Measurements from ENCODE around the gene CDKN1C.

Gene CDKN1C

GRCh38 chr11:2891326-2892214 is 6.0 kb upstream of the CDKN1C start:
- H3K4me3 ChIP-seq (ENCODE audit: low read depth, low read length): no peak overlapping the region
- no peaks in the 10 kb centered on the region for H3K4me1 ChIP-seq
- TF ChIP-seq, protein P1, sequence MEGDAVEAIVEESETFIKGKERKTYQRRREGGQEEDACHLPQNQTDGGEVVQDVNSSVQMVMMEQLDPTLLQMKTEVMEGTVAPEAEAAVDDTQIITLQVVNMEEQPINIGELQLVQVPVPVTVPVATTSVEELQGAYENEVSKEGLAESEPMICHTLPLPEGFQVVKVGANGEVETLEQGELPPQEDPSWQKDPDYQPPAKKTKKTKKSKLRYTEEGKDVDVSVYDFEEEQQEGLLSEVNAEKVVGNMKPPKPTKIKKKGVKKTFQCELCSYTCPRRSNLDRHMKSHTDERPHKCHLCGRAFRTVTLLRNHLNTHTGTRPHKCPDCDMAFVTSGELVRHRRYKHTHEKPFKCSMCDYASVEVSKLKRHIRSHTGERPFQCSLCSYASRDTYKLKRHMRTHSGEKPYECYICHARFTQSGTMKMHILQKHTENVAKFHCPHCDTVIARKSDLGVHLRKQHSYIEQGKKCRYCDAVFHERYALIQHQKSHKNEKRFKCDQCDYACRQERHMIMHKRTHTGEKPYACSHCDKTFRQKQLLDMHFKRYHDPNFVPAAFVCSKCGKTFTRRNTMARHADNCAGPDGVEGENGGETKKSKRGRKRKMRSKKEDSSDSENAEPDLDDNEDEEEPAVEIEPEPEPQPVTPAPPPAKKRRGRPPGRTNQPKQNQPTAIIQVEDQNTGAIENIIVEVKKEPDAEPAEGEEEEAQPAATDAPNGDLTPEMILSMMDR (IDR thresholded peaks at IDR 0.05): no peak

GRCh38 chr11:2890466-2891294 is 5.1 kb upstream of the CDKN1C start:
- Histone ChIP-seq H3K4me1 (no peaks in the 10 kb centered on the region), H3K27me3 (ENCODE audit: control insufficient read depth, insufficient read depth, low read length) (no peaks in the 10 kb centered on the region), H3K4me2 (ENCODE audit: low read length) (no peak overlapping the region), H3K9ac (no peak overlapping the region), H3K79me2 (no peaks in the 10 kb centered on the region), H3K4me3 (ENCODE audit: low read depth, low read length) (no peak overlapping the region), H3K27ac (no peak overlapping the region), H2AFZ (peak overlapping the region; percentile 42), H3K36me3 (ENCODE audit: control insufficient read depth, insufficient read depth, low read length) (no peaks in the 10 kb centered on the region), H3K9me3 (ENCODE audit: control insufficient read depth, low read length) (no peaks in the 10 kb centered on the region)
- TF ChIP-seq, protein P1 (IDR thresholded peaks at IDR 0.05): no peak

More at GRCh38 chr11:2891326-2892214, 6.0 kb upstream of the CDKN1C start:
- Histone ChIP-seq H2AFZ (peak overlapping the region; percentile 69), H3K9ac (no peak overlapping the region), H3K27me3 (ENCODE audit: control insufficient read depth, insufficient read depth, low read length) (no peaks in the 10 kb centered on the region), H3K9me3 (ENCODE audit: control insufficient read depth, low read length) (no peaks in the 10 kb centered on the region), H3K79me2 (no peaks in the 10 kb centered on the region), H3K36me3 (ENCODE audit: control insufficient read depth, insufficient read depth, low read length) (no peaks in the 10 kb centered on the region), H3K27ac (no peak overlapping the region), H3K4me2 (ENCODE audit: low read length) (peak overlapping the region; percentile 61)

GRCh38 chr11:2889362-2890273 is 4.0 kb upstream of the CDKN1C start:
- Histone ChIP-seq H3K36me3 (ENCODE audit: control insufficient read depth, insufficient read depth, low read length) (no peaks in the 10 kb centered on the region), H3K4me3 (ENCODE audit: low read depth, low read length) (no peak overlapping the region), H3K4me1 (no peaks in the 10 kb centered on the region), H3K27me3 (ENCODE audit: control insufficient read depth, insufficient read depth, low read length) (no peaks in the 10 kb centered on the region), H3K27ac (no peak overlapping the region), H3K9ac (no peak overlapping the region), H2AFZ (no peak overlapping the region), H3K79me2 (no peaks in the 10 kb centered on the region), H3K4me2 (ENCODE audit: low read length) (no peak overlapping the region), H3K9me3 (ENCODE audit: control insufficient read depth, low read length) (no peaks in the 10 kb centered on the region)
- TF ChIP-seq, protein P1 (IDR thresholded peaks at IDR 0.05): no peak

DNA sequence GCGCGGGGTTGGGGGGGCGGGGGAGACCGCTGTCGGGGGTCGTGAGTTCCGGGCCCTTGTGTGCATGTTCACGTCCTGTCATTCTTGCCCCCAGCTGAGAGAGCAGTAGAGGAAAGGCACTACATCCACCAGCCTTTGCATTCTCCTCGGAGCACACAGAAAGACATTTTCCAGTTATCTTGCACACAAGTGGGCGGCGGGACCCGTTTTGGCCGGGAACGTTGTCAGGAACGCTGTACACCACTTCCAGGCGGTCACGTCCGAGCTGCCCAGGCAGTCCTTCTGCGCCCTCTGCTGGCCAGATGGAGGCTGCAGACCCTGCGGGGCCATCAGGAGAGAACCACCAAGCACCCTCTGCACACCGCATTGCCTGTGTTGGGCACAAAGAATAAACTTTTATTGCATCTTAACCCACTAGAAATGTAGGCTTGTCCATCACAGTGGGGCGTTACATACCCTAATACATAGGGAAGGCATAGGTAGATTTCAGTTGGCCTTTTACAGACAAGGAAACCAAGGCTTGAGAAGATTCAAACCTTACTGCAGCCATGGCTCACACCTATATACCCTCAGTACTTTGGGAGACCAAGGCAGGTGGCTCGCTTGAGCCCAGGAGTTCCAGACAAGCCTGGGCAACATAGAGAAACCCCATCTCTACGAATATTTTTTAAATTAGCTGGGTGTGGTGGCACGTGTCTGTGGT is 2.8 kb upstream of the CDKN1C start:
- Histone ChIP-seq H3K79me2 (no peaks in the 10 kb centered on the region), H3K9ac (no peak overlapping the region), H2AFZ (no peak overlapping the region), H3K4me2 (ENCODE audit: low read length) (no peak overlapping the region), H3K36me3 (ENCODE audit: control insufficient read depth, insufficient read depth, low read length) (no peaks in the 10 kb centered on the region), H3K4me3 (ENCODE audit: low read depth, low read length) (no peak overlapping the region), H3K27ac (no peak overlapping the region), H3K27me3 (ENCODE audit: control insufficient read depth, insufficient read depth, low read length) (no peaks in the 10 kb centered on the region), H3K4me1 (no peaks in the 10 kb centered on the region), H3K9me3 (ENCODE audit: control insufficient read depth, low read length) (no peaks in the 10 kb centered on the region)
- TF ChIP-seq, protein P1 (IDR thresholded peaks at IDR 0.05): peak; percentile 90
